OCI-LY3 (cell line): ENCODE results near the gene ARHGEF11.

Source experiments
- H2AFZ ChIP-seq: fragments of 200-600, 300-600 bp; shearing (Covaris generic); 2 replicates; pipeline ENCODE4 v1.6.0; 2014; ENCODE audit warnings: antibody characterized with exemption, low read depth, low read length
- H3K27ac ChIP-seq: fragments of 200-600, 300-600 bp; sonication (generic); 2 replicates; pipeline ENCODE4 v1.5.1; 2014; ENCODE audit warnings: mild to moderate bottlenecking, low read length, moderate library complexity, mixed read lengths
- H3K27me3 ChIP-seq: fragments of 200-600, 300-600 bp; sonication (generic); 2 replicates; pipeline ENCODE4 v1.6.1; 2014; ENCODE audit warnings: low read depth, low read length, mixed read lengths
- H3K36me3 ChIP-seq: fragments of 200-600, 300-600 bp; sonication (generic); replicated peaks from 2 replicates; pipeline ENCODE3; 2014; ENCODE audit warnings: low read depth, low read length, mixed read lengths
- H3K4me1 ChIP-seq: fragments of 300-600, 200-600 bp; sonication (generic); 2 replicates; pipeline ENCODE4 v1.6.1; 2014; ENCODE audit warnings: low read length, mixed read lengths
- H3K4me2 ChIP-seq: fragments of 200-600, 300-600 bp; sonication (generic); 2 replicates; pipeline ENCODE4 v1.6.1; 2014; ENCODE audit warnings: low read length, mixed read lengths
- H3K4me3 ChIP-seq: fragments of 300-600, 200-600 bp; sonication (generic); 2 replicates; pipeline ENCODE4 v1.5.1; 2014; ENCODE audit warnings: antibody characterized with exemption, mild to moderate bottlenecking, low read length, moderate library complexity
- H3K79me2 ChIP-seq: fragments of 300-600, 200-600 bp; shearing (Covaris generic); 2 replicates; pipeline ENCODE4 v1.6.1; 2014; ENCODE audit warnings: mild to moderate bottlenecking, low read length, mixed read lengths
- H3K9ac ChIP-seq: fragments of 300-600, 200-600 bp; shearing (Covaris generic); 2 replicates; pipeline ENCODE4 v1.6.0; 2014; ENCODE audit warnings: mild to moderate bottlenecking, low read length, moderate library complexity
- H3K9me3 ChIP-seq: fragments of 200-600, 300-600 bp; shearing (Covaris generic); 2 replicates; pipeline ENCODE4 v1.6.1; 2014; ENCODE audit warnings: low read length, mixed read lengths; ENCODE audit not compliant: insufficient read depth
- H4K20me1 ChIP-seq: fragments of 200-600, 300-600 bp; sonication (generic); 2 replicates; pipeline ENCODE4 v1.6.1; 2016; ENCODE audit warnings: low read length, mixed read lengths; ENCODE audit not compliant: insufficient read depth
- EZH2phosphoT487 ChIP-seq: fragments of 200-600 bp; shearing (Covaris generic); IDR thresholded peaks from 2 replicates; pipeline ENCODE4 v1.6.1; 2018; ENCODE audit warnings: antibody characterized with exemption, mixed run types, low read depth
- TF ChIP-seq, protein P1 (sequence below): fragments of 200-600, 300-600 bp; sonication (generic); IDR thresholded peaks from 2 replicates; pipeline ENCODE4 v1.5.1; 2014; ENCODE audit warnings: antibody characterized with exemption, low read length, low read depth

The ARHGEF11 gene

GRCh38 chr1:156998301-156998700 is 47.2 kb downstream of the ARHGEF11 start:
- H3K27ac ChIP-seq: no peak overlapping the region
- no peaks in the 10 kb centered on the region for H3K9me3 ChIP-seq
- TF ChIP-seq EZH2phosphoT487: no peak
- TF ChIP-seq, protein P1, sequence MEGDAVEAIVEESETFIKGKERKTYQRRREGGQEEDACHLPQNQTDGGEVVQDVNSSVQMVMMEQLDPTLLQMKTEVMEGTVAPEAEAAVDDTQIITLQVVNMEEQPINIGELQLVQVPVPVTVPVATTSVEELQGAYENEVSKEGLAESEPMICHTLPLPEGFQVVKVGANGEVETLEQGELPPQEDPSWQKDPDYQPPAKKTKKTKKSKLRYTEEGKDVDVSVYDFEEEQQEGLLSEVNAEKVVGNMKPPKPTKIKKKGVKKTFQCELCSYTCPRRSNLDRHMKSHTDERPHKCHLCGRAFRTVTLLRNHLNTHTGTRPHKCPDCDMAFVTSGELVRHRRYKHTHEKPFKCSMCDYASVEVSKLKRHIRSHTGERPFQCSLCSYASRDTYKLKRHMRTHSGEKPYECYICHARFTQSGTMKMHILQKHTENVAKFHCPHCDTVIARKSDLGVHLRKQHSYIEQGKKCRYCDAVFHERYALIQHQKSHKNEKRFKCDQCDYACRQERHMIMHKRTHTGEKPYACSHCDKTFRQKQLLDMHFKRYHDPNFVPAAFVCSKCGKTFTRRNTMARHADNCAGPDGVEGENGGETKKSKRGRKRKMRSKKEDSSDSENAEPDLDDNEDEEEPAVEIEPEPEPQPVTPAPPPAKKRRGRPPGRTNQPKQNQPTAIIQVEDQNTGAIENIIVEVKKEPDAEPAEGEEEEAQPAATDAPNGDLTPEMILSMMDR: no peak
- H3K36me3 ChIP-seq: no peaks in the 10 kb centered on the region
- H3K79me2 ChIP-seq: peaks cover 3% of the 10 kb centered on the region; the same call in 1 of the 2 replicates
- no peaks in the 10 kb centered on the region for H3K27me3 ChIP-seq
- H3K9ac ChIP-seq: no peak overlapping the region
- H3K4me2 ChIP-seq: no peak overlapping the region
- no peak overlapping the region for H2AFZ ChIP-seq
- peaks cover 9% of the 10 kb centered on the region for H4K20me1 ChIP-seq
- H3K4me1 ChIP-seq: peaks cover 3% of the 10 kb centered on the region
- H3K4me3 ChIP-seq: no peak overlapping the region

- H2AFZ ChIP-seq: no peak overlapping the region
- H3K27ac ChIP-seq: no peak overlapping the region
- H3K27me3 ChIP-seq: no peaks in the 10 kb centered on the region
- H3K9ac ChIP-seq: no peak overlapping the region
- TF ChIP-seq, protein P1: no peak
- no peak for TF ChIP-seq EZH2phosphoT487
- no peak overlapping the region for H3K4me3 ChIP-seq
- H4K20me1 ChIP-seq: peaks cover 6% of the 10 kb centered on the region; the same call in 1 of the 2 replicates
- H3K36me3 ChIP-seq: peaks cover 3% of the 10 kb centered on the region
- H3K4me1 ChIP-seq: no peaks in the 10 kb centered on the region
- H3K9me3 ChIP-seq: no peaks in the 10 kb centered on the region
- no peak overlapping the region for H3K4me2 ChIP-seq
- H3K79me2 ChIP-seq: no peaks in the 10 kb centered on the region
Observed at GRCh38 chr1:156995412-156995811, 50.1 kb downstream of the ARHGEF11 start.

DNA sequence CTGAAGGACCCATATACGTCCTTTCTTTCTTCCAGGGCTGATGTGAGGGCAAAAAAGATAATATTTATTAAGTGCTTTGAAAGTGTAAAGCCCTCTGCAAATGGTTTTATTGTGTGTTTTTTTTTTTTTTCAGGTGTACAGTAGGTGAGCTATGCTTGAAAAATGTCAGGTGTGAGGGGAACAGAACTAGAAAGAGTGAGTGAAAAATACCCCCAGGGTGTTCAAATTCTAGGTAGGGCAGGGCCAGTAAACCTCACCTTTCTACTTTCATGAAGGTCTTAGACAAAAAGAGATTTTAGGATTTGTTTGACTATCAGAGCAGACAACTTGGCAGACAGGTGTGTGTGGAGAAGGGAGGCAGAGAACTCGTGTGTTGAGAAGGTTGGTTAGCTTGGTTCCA is 51.3 kb downstream of the ARHGEF11 start:
- Histone ChIP-seq H4K20me1 (peaks cover 6% of the 10 kb centered on the region; the same call in 1 of the 2 replicates), H3K27me3 (no peaks in the 10 kb centered on the region), H3K9me3 (no peaks in the 10 kb centered on the region), H3K4me1 (no peaks in the 10 kb centered on the region), H3K4me2 (no peak overlapping the region), H3K9ac (no peak overlapping the region), H3K36me3 (peaks cover 3% of the 10 kb centered on the region), H2AFZ (no peak overlapping the region), H3K79me2 (no peaks in the 10 kb centered on the region), H3K27ac (no peak overlapping the region), H3K4me3 (no peak overlapping the region)
- no peak for TF ChIP-seq EZH2phosphoT487
- TF ChIP-seq, protein P1: no peak

GRCh38 chr1:156993426-156994147 is 52.0 kb downstream of the ARHGEF11 start:
- no peak overlapping the region for H3K4me3 ChIP-seq
- H3K4me2 ChIP-seq: no peak overlapping the region
- no peak overlapping the region for H2AFZ ChIP-seq
- no peak overlapping the region for H3K9ac ChIP-seq
- H3K36me3 ChIP-seq: peaks cover 3% of the 10 kb centered on the region
- H3K4me1 ChIP-seq: no peaks in the 10 kb centered on the region
- H3K9me3 ChIP-seq: no peaks in the 10 kb centered on the region
- TF ChIP-seq, protein P1: no peak
- no peak for TF ChIP-seq EZH2phosphoT487
- no peak overlapping the region for H3K27ac ChIP-seq
- no peaks in the 10 kb centered on the region for H3K79me2 ChIP-seq
- H3K27me3 ChIP-seq: no peaks in the 10 kb centered on the region
- H4K20me1 ChIP-seq: peaks cover 6% of the 10 kb centered on the region; the same call in 1 of the 2 replicates
